Activated CD8-positive, alpha-beta memory T cell treated with anti-CD3 and anti-CD28 coated beads, Interleukin-2, amount 10 ng/mL, durations not matched to agents 7 days and 5 days (primary cell): Measurements from ENCODE around the gene RPL36. TPM values are rescaled to one million over a fixed set of nuclear protein-coding genes. Genes with fewer than 3 reads are reported as not detected.
"Not testable (repeated sequence)": the region's sequence is repeated elsewhere in the genome, so short reads cannot be mapped to it uniquely, and the experiment has no call there.

Experiments used
- ATAC-seq: fragments of 150-1000 bp; cut with Tn5 transposase; one replicate; pipeline ENCODE4 v1.10.0; 2021; ENCODE audit warnings: moderate library complexity
- CTCF ChIA-PET: fragments of 350-600 bp; sonication (Branson Sonifier 250); formaldehyde crosslinking; loops from one replicate; lab custom pipeline; 2021; ENCODE audit warnings: antibody characterized with exemption; lab: Charles Lee
- DNase-seq: peaks from one replicate; pipeline ENCODE4 v3.0.0-alpha.2; 2020
- H3K27ac Mint-ChIP-seq: one replicate; pipeline ENCODE4 v1.8.0; 2021; ENCODE audit warnings: mild to moderate bottlenecking, mixed read lengths
- H3K27me3 Mint-ChIP-seq: one replicate; pipeline ENCODE4 v1.8.0; 2021; ENCODE audit warnings: mixed read lengths
- H3K36me3 Mint-ChIP-seq: one replicate; pipeline ENCODE4 v1.8.0; 2021; ENCODE audit warnings: mild to moderate bottlenecking, mixed read lengths
- H3K4me1 Mint-ChIP-seq: one replicate; pipeline ENCODE4 v1.8.0; 2021; ENCODE audit warnings: mixed read lengths
- H3K4me3 Mint-ChIP-seq: one replicate; pipeline ENCODE4 v1.8.0; 2021; ENCODE audit warnings: mild to moderate bottlenecking, moderate library complexity, mixed read lengths
- H3K9me3 Mint-ChIP-seq: one replicate; pipeline ENCODE4 v1.8.0; 2022; ENCODE audit warnings: low read depth, mixed read lengths
- total RNA-seq, 2 experiments: library from RNA; stranded (reverse); gene quantifications; one replicate each; pipeline ENCODE4 v1.2.3, GENCODE V29; 2021

Gene RPL36
- total RNA-seq, 2 experiments from 2014 or later, result 976 to 1,078 TPM

DNA sequence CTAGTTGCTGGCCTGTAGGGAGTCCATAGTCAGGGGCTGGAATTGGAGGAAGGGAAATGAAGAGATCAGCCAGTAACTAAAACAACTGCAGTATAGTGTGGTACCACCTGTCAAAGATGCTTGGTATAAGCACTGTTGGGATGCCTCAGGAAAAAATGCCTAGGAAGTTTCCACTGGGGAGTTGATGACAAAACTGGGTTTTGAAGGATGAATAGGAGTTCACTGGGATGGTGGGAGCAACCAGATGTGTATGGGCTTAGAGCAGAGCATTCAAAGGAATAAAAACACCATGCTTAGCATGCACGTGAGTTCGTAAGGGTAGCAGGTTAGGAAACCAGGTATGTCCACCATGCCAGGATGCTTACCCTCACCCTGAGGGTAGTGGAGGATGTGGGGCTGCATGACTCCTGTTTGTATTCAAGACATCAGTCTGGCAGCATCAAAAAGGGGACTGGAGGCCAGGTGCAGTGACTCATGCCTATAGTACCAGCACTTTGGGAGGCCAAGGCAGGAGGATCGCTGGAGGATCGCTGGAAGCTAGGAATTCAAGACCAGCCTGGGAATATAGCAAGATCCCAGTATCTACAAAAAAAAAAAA, 37.5 kb downstream of the RPL36 start:
- DNase-seq (no peak), ATAC-seq (no peak)
- no peak overlapping the region for H3K27ac Mint-ChIP-seq
- CTCF ChIA-PET, result interaction anchor here (0.6 to 1.0 kb wide), 2 partner anchors 65 to 377 kb away, joined by 3 to 4 read pairs; no protein-coding TSS in a partner anchor
- no peak overlapping the region for H3K4me3 Mint-ChIP-seq
- H3K36me3 Mint-ChIP-seq, result no peaks in the 10 kb centered on the region
- H3K27me3 Mint-ChIP-seq, result no peaks in the 10 kb centered on the region
- H3K9me3 Mint-ChIP-seq, result no peaks in the 10 kb centered on the region
- H3K4me1 Mint-ChIP-seq, result no peaks in the 10 kb centered on the region

GRCh38 chr19:5733172-5733571, 43.1 kb downstream of the RPL36 start:
- DNase-seq, ATAC-seq, H3K9me3 Mint-ChIP-seq, H3K4me1 Mint-ChIP-seq, H3K36me3 Mint-ChIP-seq, CTCF ChIA-PET, H3K4me3 Mint-ChIP-seq, H3K27me3 Mint-ChIP-seq, H3K27ac Mint-ChIP-seq: not testable (repeated sequence)

DNA sequence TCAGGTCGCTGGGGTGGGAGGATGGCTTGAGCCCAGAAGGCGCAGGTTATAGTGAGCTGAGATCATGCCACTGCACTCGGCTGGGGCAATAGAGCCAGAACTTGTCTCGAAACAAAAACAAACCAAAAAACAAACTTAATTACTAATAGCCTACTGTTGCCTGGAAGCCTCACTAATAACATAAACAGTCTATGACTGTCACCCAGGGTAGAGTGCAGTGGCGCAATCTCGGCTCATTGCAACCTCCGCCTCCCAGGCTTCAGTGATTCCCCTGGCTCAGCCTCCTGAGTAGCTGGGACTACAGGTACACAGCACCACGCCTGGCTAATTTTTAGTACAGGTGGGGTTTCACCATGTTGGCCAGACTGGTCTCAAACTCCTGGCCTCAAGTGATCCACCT, 48.3 kb downstream of the RPL36 start:
- CTCF ChIA-PET, result no interaction called here
- ATAC-seq (no peak), DNase-seq (no peak)
- H3K36me3 Mint-ChIP-seq, result no peaks in the 10 kb centered on the region
- peaks cover under 1% of the 10 kb centered on the region for H3K27me3 Mint-ChIP-seq
- no peak overlapping the region for H3K4me3 Mint-ChIP-seq
- no peaks in the 10 kb centered on the region for H3K4me1 Mint-ChIP-seq
- H3K27ac Mint-ChIP-seq, result no peak overlapping the region
- H3K9me3 Mint-ChIP-seq, result no peaks in the 10 kb centered on the region

Other genes with a start within 250 kb of the RPL36 start
- gene ZNRF4, start 234.9 kb upstream of the RPL36 start, total RNA-seq, result not detected
- gene TINCR, start 122.3 kb upstream of the RPL36 start, total RNA-seq, result under 1 TPM; 0.28 to 0.79 TPM
- 100 to 1,000 TPM; 110 to 125 TPM for gene SAFB2, start 67.5 kb upstream of the RPL36 start, total RNA-seq
- gene SAFB, start 67.2 kb upstream of the RPL36 start, total RNA-seq, result 100 to 1,000 TPM; 134 to 152 TPM
- gene MICOS13, start 9.8 kb upstream of the RPL36 start, total RNA-seq, result 10 to 100 TPM; 49.1 to 49.7 TPM
- gene HSD11B1L, start 9.3 kb upstream of the RPL36 start, total RNA-seq, result 1 to 10 TPM; 1.0 to 2.4 TPM
- gene LONP1, start 29.9 kb downstream of the RPL36 start, total RNA-seq, result 100 to 1,000 TPM; 134 to 141 TPM
- gene CATSPERD, start 30.3 kb downstream of the RPL36 start, total RNA-seq, result not detected
- 1 to 10 TPM; 2.1 to 6.0 TPM for gene PRR22, start 94.5 kb downstream of the RPL36 start, total RNA-seq
- 10 to 100 TPM; 53.0 to 64.0 TPM for gene DUS3L, start 100.9 kb downstream of the RPL36 start, total RNA-seq
- gene NRTN, start 114.8 kb downstream of the RPL36 start, total RNA-seq, result not detected
- gene FUT6, start 149.4 kb downstream of the RPL36 start, total RNA-seq, result not detected
- not detected for gene FUT3, start 161.2 kb downstream of the RPL36 start, total RNA-seq
- not detected for gene FUT5, start 180.2 kb downstream of the RPL36 start, total RNA-seq
- gene NDUFA11, start 213.5 kb downstream of the RPL36 start, total RNA-seq, result 100 to 1,000 TPM; 214 to 217 TPM
- gene VMAC, start 214.6 kb downstream of the RPL36 start, total RNA-seq, result 1 to 10 TPM; 5.1 to 7.0 TPM
- 10 to 100 TPM in 1 of 2 experiments, 1 to 10 TPM in 1; 7.3 to 11.7 TPM for gene CAPS, start 224.0 kb downstream of the RPL36 start, total RNA-seq